LNCaP clone FGC (cell line): ENCODE results near the gene MAPT.
A peak's percentile ranks its signal among the peaks of the same experiment; 100 is the strongest.

Experiments
- DNase-seq: peaks from one replicate; pipeline ENCODE4 v3.0.0-alpha.2; 2011; ENCODE audit warnings: low read depth
- H3K4me3 ChIP-seq: 2 replicates; pipeline ENCODE4 v1.5.1; 2011; ENCODE audit warnings: mild to moderate bottlenecking, low read depth, low read length, control low read depth
- CTCF ChIP-seq: IDR thresholded peaks from 2 replicates; pipeline ENCODE4 v1.5.1; 2012; ENCODE audit warnings: mild to moderate bottlenecking; ENCODE audit not compliant: control insufficient read depth, insufficient read depth; ENCODE audit errors: extremely low read depth

The MAPT gene

DNA sequence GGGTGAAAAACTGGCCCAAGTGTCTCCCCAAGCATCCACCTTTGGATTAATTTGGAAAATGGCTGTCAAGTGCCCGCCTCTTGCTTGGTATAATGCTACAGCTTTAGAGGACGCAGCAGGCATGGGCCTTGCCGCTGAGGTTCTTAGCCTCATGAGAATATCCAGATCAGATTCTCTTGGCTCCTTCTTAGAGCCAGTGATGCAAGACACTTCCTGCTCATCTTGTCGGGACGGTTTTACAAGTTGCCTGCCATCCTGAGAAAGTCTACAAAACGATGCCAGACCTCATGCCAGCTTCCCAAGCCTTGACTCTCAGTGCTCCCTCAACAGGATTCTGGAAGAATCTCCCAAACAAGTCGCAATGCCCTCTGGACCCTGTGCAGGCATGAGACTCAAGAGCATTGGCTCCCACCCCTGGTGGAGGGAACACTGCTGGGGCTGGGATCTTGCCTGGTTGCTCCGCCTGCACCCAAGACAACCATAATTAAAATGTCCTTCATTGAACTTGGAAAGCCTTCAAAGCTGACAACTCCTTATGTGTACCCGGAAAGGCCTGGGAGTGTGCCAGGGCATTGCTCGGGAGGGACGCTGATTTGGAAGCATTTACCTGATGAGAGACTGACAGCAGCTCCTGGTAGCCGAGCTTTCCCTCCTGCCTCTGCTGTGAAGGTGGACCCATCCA lies 78.9 kb downstream of the MAPT start:
- TF ChIP-seq CTCF: 0 out of 2 replicates have a peak, but pooled peaks have one; percentile 4
- no peak overlapping the region for H3K4me3 ChIP-seq
- peak; percentile 99 for DNase-seq

GRCh38 chr17:45973946-45974859 lies 79.8 kb downstream of the MAPT start:
- no peak overlapping the region for H3K4me3 ChIP-seq
- no peak for DNase-seq
- no peak for TF ChIP-seq CTCF

- no peak for TF ChIP-seq CTCF
- DNase-seq: no peak
- H3K4me3 ChIP-seq: no peak overlapping the region
Observed at GRCh38 chr17:45974916-45975630, 80.7 kb downstream of the MAPT start.

DNA sequence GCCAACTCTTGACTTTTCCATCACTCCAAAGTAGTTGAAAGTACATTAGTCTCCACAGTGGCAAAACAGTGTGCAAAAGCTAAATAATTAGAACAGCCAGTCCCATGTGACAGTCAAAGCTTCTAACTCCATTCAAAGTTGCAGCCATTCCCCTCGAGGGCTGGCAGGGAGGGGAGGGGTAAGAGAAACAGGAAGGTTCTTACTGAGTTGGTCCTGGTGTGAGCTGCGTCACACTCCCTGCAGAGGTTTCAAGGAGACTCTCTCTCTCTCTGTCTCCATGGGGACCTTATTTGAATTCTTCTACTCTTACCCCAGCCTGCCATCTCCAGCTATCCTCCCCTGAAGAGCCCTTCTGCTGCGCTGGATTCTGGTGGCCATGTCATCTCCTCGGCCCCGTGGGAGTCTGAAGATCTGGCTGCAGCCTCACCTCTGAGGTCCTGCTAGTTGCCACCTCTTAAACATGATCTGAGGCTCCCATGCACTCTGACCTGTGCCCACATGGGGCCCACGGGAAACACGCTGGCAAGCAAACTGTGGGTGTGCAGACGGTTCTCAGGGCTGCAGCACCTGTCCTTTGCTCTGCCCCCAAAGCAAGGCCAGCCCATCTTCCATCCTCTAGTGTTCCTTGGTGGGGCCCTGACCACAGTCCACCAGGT lies 81.4 kb downstream of the MAPT start:
- TF ChIP-seq CTCF: no peak
- no peak overlapping the region for H3K4me3 ChIP-seq
- no peak for DNase-seq

DNA sequence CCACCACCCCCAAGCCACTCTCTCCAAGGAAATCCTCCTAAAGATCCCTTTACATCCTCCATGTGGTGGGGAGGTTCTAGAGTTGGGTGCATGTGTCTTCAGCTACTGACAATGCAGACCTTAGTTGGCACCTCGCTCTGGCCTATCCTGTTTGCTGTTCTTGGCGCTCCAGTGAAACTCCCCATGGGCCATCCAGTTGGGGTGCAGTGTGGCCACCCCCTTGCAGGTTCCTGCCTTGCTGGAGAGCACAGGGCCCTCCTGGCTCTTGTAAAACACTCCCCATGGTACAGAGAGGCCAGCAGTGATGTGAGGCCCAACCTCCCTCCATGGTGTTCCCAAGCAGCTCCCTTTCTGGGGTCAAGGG lies 82.0 kb downstream of the MAPT start:
- DNase-seq: no peak
- no peak for TF ChIP-seq CTCF
- no peak overlapping the region for H3K4me3 ChIP-seq

GRCh38 chr17:45976755-45977505 lies 82.6 kb downstream of the MAPT start:
- no peak for TF ChIP-seq CTCF
- H3K4me3 ChIP-seq: no peak overlapping the region
- no peak for DNase-seq
